Ramos (cell line): ENCODE data around the gene POLL.
"Not testable (repeated sequence)": the region's sequence is repeated elsewhere in the genome, so short reads cannot be mapped to it uniquely, and the experiment has no call there.

ENCODE experiments used
- in situ Hi-C: fragments of 300-500 bp; cut with MboI; formaldehyde crosslinking; loops from one replicate; pipeline ENCODE4 v1.14.3; 2022; ENCODE audit warnings: low sequenced_read_pairs; ENCODE audit not compliant: unreplicated experiment

Gene POLL

GRCh38 chr10:101612086-101612485, 24.0 kb upstream of the POLL start:
- in situ Hi-C loops: no loop called here

GRCh38 chr10:101611096-101611905, 23.2 kb upstream of the POLL start:
- in situ Hi-C loops: no loop called here

- in situ Hi-C loops: loop anchor here (5.0 kb wide), 1 partner anchor 173 kb away; the partner anchor contains the start of gene NPM3
Measured at GRCh38 chr10:101609481-101609880, 21.4 kb upstream of the POLL start.

- in situ Hi-C loops: loop anchor here (5.0 kb wide), 1 partner anchor 175 kb away; the partner anchor contains the start of gene NPM3
Measured at GRCh38 chr10:101607124-101607523, 19.1 kb upstream of the POLL start.

GRCh38 chr10:101602761-101603398, 14.8 kb upstream of the POLL start:
- in situ Hi-C loops: no loop called here

GRCh38 chr10:101601541-101601940, 13.5 kb upstream of the POLL start:
- in situ Hi-C loops: no loop called here

GRCh38 chr10:101597091-101597900, 9.2 kb upstream of the POLL start:
- in situ Hi-C loops: no loop called here

GRCh38 chr10:101595591-101596433, 7.8 kb upstream of the POLL start:
- in situ Hi-C loops: no loop called here

- in situ Hi-C loops: not testable (repeated sequence)
Measured at GRCh38 chr10:101593331-101593730, 5.3 kb upstream of the POLL start.

- in situ Hi-C loops: no loop called here
Measured at GRCh38 chr10:101588879-101589278, 822 bp upstream of the POLL start.

- in situ Hi-C loops: no loop called here
Measured at GRCh38 chr10:101585841-101586240, 2.2 kb downstream of the POLL start.

GRCh38 chr10:101580486-101581399, 7.3 kb downstream of the POLL start:
- in situ Hi-C loops: no loop called here

- in situ Hi-C loops: no loop called here
Measured at GRCh38 chr10:101579516-101579870, 8.6 kb downstream of the POLL start.

GRCh38 chr10:101578803-101579515, 9.1 kb downstream of the POLL start:
- in situ Hi-C loops: no loop called here

- in situ Hi-C loops: no loop called here
Measured at GRCh38 chr10:101578192-101578591, 9.9 kb downstream of the POLL start.

- in situ Hi-C loops: no loop called here
Measured at GRCh38 chr10:101577121-101577871, 10.8 kb downstream of the POLL start.

GRCh38 chr10:101576211-101576863, 11.7 kb downstream of the POLL start:
- in situ Hi-C loops: no loop called here
